Stimulated activated CD4-positive, alpha-beta T cell treated with anti-CD3 and anti-CD28 coated beads, Interleukin-12 subunit alpha, Interleukin-12 subunit beta, amount 100 ng/mL, for 4 hours (primary cell): Measurements from ENCODE around the gene SCUBE1.
"Not testable (repeated sequence)": the region's sequence is repeated elsewhere in the genome, so short reads cannot be mapped to it uniquely, and the experiment has no call there.

Experiments used
- DNase-seq: peaks from one replicate; pipeline ENCODE4 v3.0.0-alpha.2; 2020

SCUBE1 gene

GRCh38 chr22:43299736-43300135, 43.4 kb downstream of the SCUBE1 start:
- no peak for DNase-seq

GRCh38 chr22:43298062-43298801, 44.9 kb downstream of the SCUBE1 start:
- DNase-seq, result no peak

- no peak for DNase-seq
Observed at GRCh38 chr22:43297270-43298061, 45.7 kb downstream of the SCUBE1 start.

DNA sequence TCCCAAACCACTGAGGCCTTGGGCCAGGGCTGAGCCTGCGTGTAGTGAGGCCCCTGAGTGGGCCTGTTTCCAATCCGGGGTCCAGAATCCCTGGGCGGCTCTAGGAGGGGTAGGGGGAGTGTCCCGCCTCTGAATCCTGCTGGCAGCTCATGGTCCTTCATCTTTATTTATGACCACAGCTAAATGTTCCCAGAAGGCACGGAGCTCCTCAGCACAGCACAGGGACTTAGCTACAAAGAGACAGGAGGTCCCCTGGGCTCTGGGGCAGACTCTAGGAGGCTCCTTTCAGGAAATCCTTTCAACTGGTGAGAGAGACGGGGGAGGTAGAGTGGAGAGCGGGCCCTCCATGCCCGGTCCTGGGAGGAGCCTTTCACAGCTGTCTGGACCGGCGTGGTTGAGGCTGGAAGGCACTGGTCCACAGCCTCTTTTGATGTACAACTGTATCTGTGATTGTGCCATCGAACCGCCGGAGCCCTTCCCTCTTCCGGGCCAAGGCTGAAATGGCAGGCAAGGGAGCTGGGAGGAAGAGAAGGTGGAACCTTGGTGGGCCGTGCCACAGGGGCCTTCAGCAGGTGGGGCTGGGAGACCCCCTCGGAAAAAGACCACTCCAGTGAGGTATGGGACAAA, 46.8 kb downstream of the SCUBE1 start:
- DNase-seq, result no peak

GRCh38 chr22:43295660-43296059, 47.5 kb downstream of the SCUBE1 start:
- no peak for DNase-seq

- DNase-seq, result no peak
Observed at GRCh38 chr22:43295173-43295572, 48.0 kb downstream of the SCUBE1 start.

DNA sequence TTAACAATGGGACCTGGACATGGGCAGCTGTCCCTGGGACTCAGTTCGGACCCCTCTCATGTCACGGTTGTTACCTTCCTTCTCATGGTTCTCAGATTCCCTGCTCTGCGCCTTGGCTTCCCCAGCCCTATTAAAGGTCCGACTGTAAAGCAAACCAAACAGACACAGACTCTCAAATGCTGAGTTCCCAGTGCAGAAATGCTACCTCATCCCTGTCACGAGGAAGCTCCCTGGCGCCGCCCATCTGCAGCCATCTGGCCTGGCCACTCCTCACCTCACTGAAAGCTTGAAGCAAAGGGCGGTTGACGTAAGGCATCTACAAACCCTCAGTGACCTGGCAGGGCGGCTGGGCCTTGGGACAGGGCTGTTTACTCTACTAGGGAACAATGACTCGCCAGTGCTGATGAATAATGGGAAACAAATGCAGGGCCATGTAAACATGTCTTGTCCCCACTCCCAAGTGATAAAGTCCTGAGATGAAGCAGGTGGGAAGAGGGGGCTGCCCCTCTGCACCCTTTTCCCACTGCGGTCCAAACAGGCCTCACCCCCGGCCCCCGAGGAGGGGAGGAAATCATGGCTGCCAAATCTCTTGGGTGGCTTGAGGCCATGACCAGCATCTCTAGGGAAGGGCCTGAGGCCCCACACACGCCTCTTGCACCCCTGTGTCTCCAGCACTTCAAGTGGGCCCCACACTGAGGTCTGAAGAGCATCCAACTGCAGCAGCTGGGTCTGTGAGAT, 49.3 kb downstream of the SCUBE1 start:
- no peak for DNase-seq

DNA sequence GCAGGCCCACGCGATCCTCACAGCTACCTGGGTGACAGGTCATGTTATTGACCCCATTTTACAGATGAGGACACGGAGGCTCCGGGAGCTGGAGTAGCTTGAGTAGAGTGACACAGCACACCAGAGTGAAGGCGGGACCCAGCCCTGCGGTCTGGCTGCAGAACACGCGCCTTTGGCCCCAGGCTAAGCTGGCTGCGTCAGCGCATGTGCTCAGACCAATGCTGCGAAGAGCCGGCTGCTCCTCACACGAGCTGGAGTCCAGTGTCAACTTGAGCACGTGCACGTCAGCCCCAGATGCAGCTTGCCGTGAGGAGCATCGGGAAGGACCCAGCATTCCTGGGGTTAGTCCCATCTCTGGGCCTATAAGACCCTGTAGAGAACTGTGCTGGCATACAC, 49.9 kb downstream of the SCUBE1 start:
- no peak for DNase-seq

DNA sequence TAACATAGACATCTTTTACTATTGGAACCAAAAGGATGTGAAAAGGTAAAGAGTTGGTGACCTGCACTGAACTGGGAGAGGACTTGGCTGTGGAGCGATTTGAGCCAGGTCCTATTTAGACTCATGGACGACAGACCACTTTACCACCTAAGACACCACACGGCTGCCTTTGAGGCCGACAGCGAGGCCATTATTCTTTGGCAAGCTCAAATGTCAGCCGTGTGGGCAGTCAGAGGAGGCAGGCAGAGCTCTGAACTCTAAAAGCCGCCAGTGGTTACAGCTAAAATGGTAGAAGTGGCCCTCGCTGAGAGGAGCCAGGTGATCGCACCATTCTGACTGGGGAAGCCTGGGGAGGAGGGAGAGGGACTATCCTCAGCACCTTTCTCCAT, 50.5 kb downstream of the SCUBE1 start:
- no peak for DNase-seq

GRCh38 chr22:43291381-43291780, 51.8 kb downstream of the SCUBE1 start:
- no peak for DNase-seq

GRCh38 chr22:43289976-43290721, 53.0 kb downstream of the SCUBE1 start:
- DNase-seq, result no peak

DNA sequence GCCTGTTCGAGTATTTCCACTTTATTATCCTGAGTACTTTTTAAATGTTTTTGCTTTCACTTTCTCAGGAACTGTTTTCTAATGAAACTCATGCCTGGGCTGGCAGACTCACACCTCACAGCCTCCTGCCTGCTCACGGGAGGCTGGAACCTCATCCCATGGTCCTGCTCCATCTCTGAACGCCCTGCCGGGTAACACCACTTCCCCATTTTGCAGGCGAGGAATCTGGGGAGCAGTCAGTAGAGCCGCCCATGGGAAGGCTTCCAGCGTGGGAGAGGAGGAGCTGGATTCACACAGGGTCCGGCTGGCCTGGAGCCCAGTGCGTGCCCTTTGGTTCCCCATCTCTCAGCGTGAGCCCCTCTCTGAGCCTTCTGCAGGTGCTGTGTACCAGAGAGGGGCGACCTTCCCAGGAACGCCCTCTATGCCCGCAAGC, 53.6 kb downstream of the SCUBE1 start:
- DNase-seq, result no peak

- no peak for DNase-seq
Observed at GRCh38 chr22:43288807-43289420, 54.3 kb downstream of the SCUBE1 start.

DNA sequence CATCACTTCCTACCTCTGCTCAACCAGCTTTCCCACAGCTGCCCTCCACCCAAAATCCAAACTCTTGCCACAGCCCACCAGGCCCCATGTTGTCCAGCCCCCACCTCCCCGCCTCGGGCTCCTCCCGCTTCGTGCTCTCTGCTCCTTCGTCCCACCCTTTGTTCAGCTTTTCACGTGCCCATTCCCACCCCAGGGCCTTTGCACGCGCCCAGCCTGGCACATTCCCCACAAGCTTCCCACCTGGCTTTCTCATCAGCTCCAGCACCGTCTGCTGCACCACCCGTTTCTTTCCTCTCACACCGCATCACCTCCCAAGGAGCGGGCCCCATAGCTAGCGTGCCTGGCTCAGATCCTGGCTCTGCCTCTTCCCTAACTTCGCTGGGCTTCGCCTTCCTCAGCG, 54.8 kb downstream of the SCUBE1 start:
- no peak for DNase-seq

- DNase-seq, result no peak
Observed at GRCh38 chr22:43287441-43287840, 55.7 kb downstream of the SCUBE1 start.

- DNase-seq, result no peak
Observed at GRCh38 chr22:43281394-43281793, 61.8 kb downstream of the SCUBE1 start.

- not testable (repeated sequence) for DNase-seq
Observed at GRCh38 chr22:43280523-43280886, 62.7 kb downstream of the SCUBE1 start.

DNA sequence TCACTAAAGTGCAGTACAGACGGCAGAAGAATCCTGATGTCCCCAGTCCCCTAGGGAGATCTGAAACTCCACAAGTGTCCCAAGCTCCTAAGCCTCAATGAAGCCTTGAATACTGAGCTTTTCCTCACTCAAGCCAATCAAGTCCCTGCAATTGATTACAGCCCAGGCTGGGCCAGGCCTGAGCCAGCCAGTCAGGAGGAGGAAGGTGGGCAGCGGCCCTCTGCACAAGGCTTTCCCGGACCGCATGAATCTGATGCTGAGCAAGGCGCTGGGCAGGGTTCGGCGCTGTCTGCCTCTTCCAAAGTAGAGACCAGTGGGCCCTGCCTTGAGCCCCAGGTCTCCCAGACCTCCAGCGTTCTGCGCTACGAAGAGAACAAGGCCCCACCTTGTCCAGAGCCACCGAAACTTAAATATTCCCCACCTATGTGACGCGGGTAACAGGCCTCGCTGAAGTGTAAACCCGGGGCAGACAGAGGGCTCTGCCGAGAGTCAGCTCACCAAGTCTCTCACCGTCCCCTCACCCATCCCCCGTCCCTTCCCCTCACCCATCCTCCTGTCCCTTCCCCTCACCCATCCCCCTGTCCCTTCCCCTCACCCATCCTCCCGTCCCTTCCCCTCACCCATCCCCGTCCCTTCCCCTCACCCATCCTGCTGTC, 63.2 kb downstream of the SCUBE1 start:
- no peak for DNase-seq

- DNase-seq, result no peak
Observed at GRCh38 chr22:43277987-43278601, 65.1 kb downstream of the SCUBE1 start.

- DNase-seq, result no peak
Observed at GRCh38 chr22:43277091-43277490, 66.1 kb downstream of the SCUBE1 start.

- no peak for DNase-seq
Observed at GRCh38 chr22:43276321-43276720, 66.9 kb downstream of the SCUBE1 start.
